ENCODE measurements around the gene DCP2. TPM values are rescaled to one million over a fixed set of nuclear protein-coding genes. Genes with fewer than 3 reads are reported as not detected.

Gene DCP2
- total RNA-seq, 1 experiment from 2014 or later, result 176 TPM

- Mint-ChIP-seq H3K27ac (no peak overlapping the region), H3K4me1 (no peaks in the 10 kb centered on the region), H3K36me3 (ENCODE audit: insufficient read depth in 1 of 3, low read depth in 3 of 3) (peaks cover 4 to 13% (median 7%) of the 10 kb centered on the region in 3 experiments; a peak in 6 of 7 replicates), H3K27me3 (ENCODE audit: low read depth) (no peaks in the 10 kb centered on the region; the same call in 1 of the 2 replicates), H3K9me3 (peaks cover 14 to 17% of the 10 kb centered on the region in 2 experiments), H3K4me3 (no peak overlapping the region)
- Histone ChIP-seq H2BK12ac (ENCODE audit: insufficient read length, low read depth, low read length) (no peak overlapping the region), H3K23me2 (ENCODE audit: insufficient read length, low read depth, low read length, poor library complexity, severe bottlenecking) (no peaks in the 10 kb centered on the region), H3K27me3 (ENCODE audit: insufficient read depth, low read length) (no peaks in the 10 kb centered on the region), H3K14ac (ENCODE audit: insufficient read depth, low read length) (no peak overlapping the region), H3K27ac (ENCODE audit: insufficient read length, low read depth, low read length) (no peak overlapping the region), H3K18ac (ENCODE audit: insufficient read length, low read depth, low read length) (no peak overlapping the region), H2BK15ac (ENCODE audit: low read depth, low read length) (no peak overlapping the region), H2BK5ac (ENCODE audit: insufficient read length, low read length) (no peak overlapping the region), H3K23ac (ENCODE audit: insufficient read length, low read depth, low read length) (no peak overlapping the region), H3T11ph (ENCODE audit: low read length) (no peak overlapping the region), H3K4me1 (ENCODE audit: insufficient read depth, low read length) (no peaks in the 10 kb centered on the region), H3K56ac (ENCODE audit: insufficient read length, low read depth, low read length) (no peak overlapping the region), H2AK5ac (ENCODE audit: insufficient read length, low read length) (no peak overlapping the region), H3K9ac (ENCODE audit: extremely low read depth, insufficient read length, low read length) (no peak overlapping the region), H3K9me3 (ENCODE audit: control insufficient read depth, low read depth, low read length) (no peaks in the 10 kb centered on the region), H2BK20ac (ENCODE audit: low read depth, low read length, poor library complexity, severe bottlenecking) (no peak overlapping the region), H4K20me1 (ENCODE audit: control insufficient read depth, insufficient read depth, insufficient read length) (no peaks in the 10 kb centered on the region), H3K4me2 (ENCODE audit: insufficient read depth, insufficient read length, low read length) (no peak overlapping the region), H2BK120ac (ENCODE audit: low read depth, low read length, poor library complexity, severe bottlenecking) (no peak overlapping the region), H4K91ac (ENCODE audit: insufficient read length, low read depth, low read length) (no peak overlapping the region), H3K4ac (ENCODE audit: low read depth, low read length) (no peak overlapping the region), H2AFZ (ENCODE audit: low read length) (no peak overlapping the region), H3K79me1 (ENCODE audit: insufficient read depth, low read depth, low read length, poor library complexity, severe bottlenecking) (no peaks in the 10 kb centered on the region), H4K8ac (replicated peaks; ENCODE audit: insufficient read length, low read depth, low read length) (no peak overlapping the region), H4K5ac (ENCODE audit: insufficient read length, low read depth, low read length) (no peak overlapping the region), H3K79me2 (ENCODE audit: insufficient read depth, low read length) (no peaks in the 10 kb centered on the region)
- no CpG with 5 or more reads among the region's 12 CpGs for WGBS (ENCODE audit: extremely low coverage, insufficient read length, low lambda C conversion rate)
- no peak for DNase-seq
- TF ChIP-seq CTCF (conservative IDR thresholded peaks at IDR 0.05), result no peak
Observed at GRCh38 chr5:112951124-112951702, 25.4 kb upstream of the DCP2 start.

All from H9 (cell line).